MCF 10A (cell line): ENCODE data around the gene NFATC4. TPM values are rescaled to one million over a fixed set of nuclear protein-coding genes. Genes with fewer than 3 reads are reported as not detected.
A peak's percentile ranks its signal among the peaks of the same experiment; 100 is the strongest.

Experiments used
- BruUV-seq: library from RNA; stranded (reverse); fragments of 400-500 nt; replicated peaks from 2 replicates; lab custom pipeline; 2021; lab: Mats Ljungman, UMichigan
- CTCF ChIA-PET: fragments of 300-600 bp; sonication (Branson Sonifier 250); formaldehyde crosslinking; extraction: SDS; loops from one replicate; lab custom pipeline; 2021; ENCODE audit warnings: antibody characterized with exemption, inconsistent platforms; lab: Yijun Ruan, JAX
- POLR2A ChIA-PET: fragments of 300-600, 350-650 bp; sonication (Branson Sonifier 250); formaldehyde crosslinking; extraction: SDS; loops from one replicate; lab custom pipeline; 2020; ENCODE audit warnings: antibody characterized with exemption, inconsistent platforms; lab: Yijun Ruan, JAX
- DNase-seq: peaks from one replicate; pipeline ENCODE4 v3.0.0-alpha.2; 2018; ENCODE audit not compliant: unreplicated experiment
- H3K27ac Mint-ChIP-seq: one replicate; pipeline ENCODE4 v1.8.0; 2022; ENCODE audit warnings: mild to moderate bottlenecking, low read depth, mixed read lengths; ENCODE audit not compliant: unreplicated experiment
- H3K27me3 Mint-ChIP-seq: one replicate; pipeline ENCODE4 v1.8.0; 2022; ENCODE audit warnings: mixed read lengths; ENCODE audit not compliant: insufficient read depth, unreplicated experiment
- H3K36me3 Mint-ChIP-seq: one replicate; pipeline ENCODE4 v1.8.0; 2022; ENCODE audit warnings: mild to moderate bottlenecking, moderate library complexity, mixed read lengths; ENCODE audit not compliant: insufficient read depth, unreplicated experiment
- H3K4me1 Mint-ChIP-seq: one replicate; pipeline ENCODE4 v1.8.0; 2022; ENCODE audit warnings: mixed read lengths; ENCODE audit not compliant: insufficient read depth, unreplicated experiment
- H3K4me3 Mint-ChIP-seq: one replicate; pipeline ENCODE4 v1.8.0; 2022; ENCODE audit warnings: mild to moderate bottlenecking, moderate library complexity, mixed read lengths; ENCODE audit not compliant: unreplicated experiment
- H3K9me3 Mint-ChIP-seq: one replicate; pipeline ENCODE4 v1.8.0; 2022; ENCODE audit warnings: mixed read lengths; ENCODE audit not compliant: unreplicated experiment
- intact Hi-C: fragments of 100-400 bp; cut with micrococcal nuclease; formaldehyde crosslinking; loops from 2 replicates; pipeline ENCODE4 v1.14.1; 2022
- total RNA-seq: library from RNA; stranded (reverse); gene quantifications from 2 replicates; pipeline ENCODE4 v1.2.3, GENCODE V29; 2022
- TF ChIP-seq, protein P1 (sequence below): fragments of 200-600 bp; IDR thresholded peaks from one replicate; pipeline ENCODE4 v1.8.0; 2022; ENCODE audit warnings: antibody characterized with exemption, mild to moderate bottlenecking; ENCODE audit not compliant: unreplicated experiment

Gene NFATC4
- total RNA-seq, 1 experiment from 2014 or later = 0.23 TPM

DNA sequence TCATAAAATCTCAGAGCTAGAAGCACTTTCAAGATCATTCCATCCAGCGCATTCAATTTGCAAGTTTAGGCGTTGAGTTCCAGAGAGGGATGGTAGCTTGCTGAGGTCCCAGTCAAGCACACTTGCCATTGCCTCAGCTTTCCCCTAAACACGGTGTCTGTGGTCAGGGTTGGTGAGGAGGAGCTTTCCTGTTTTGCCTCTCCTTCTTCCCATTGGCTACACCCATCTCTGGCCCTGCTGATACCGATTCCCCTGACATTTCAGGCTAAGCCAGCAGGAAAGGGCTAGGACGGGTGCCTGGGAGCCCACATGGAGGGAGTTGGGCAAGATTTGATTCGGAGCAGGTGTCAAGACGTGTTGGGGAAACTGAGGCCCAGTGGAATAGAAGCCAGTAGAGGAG, 9.1 kb downstream of the NFATC4 start:
- POLR2A ChIA-PET = interaction anchor here (3.1 kb wide), 1 partner anchor 25 kb away, joined by 12 read pairs; no protein-coding TSS in a partner anchor

GRCh38 chr14:24377657-24378056, 9.7 kb downstream of the NFATC4 start:
- BruUV-seq = no TSS peak
- Mint-ChIP-seq H3K27me3 (no peaks in the 10 kb centered on the region), H3K4me3 (no peak overlapping the region), H3K27ac (no peak overlapping the region), H3K9me3 (no peaks in the 10 kb centered on the region), H3K4me1 (no peaks in the 10 kb centered on the region), H3K36me3 (no peaks in the 10 kb centered on the region)
- DNase-seq = peak; percentile 29
- intact Hi-C loops = no loop called here
- ChIA-PET CTCF (interaction anchor here (1.3 to 4.5 kb wide), 4 partner anchors 13 to 53 kb away, joined by 3 to 27 read pairs (median 12); partner anchors contain the start of gene KHNYN), POLR2A (interaction anchor here (1.0 to 3.1 kb wide), 2 partner anchors 26 to 31 kb away, joined by 3 to 12 read pairs; no protein-coding TSS in a partner anchor)
- TF ChIP-seq, protein P1, sequence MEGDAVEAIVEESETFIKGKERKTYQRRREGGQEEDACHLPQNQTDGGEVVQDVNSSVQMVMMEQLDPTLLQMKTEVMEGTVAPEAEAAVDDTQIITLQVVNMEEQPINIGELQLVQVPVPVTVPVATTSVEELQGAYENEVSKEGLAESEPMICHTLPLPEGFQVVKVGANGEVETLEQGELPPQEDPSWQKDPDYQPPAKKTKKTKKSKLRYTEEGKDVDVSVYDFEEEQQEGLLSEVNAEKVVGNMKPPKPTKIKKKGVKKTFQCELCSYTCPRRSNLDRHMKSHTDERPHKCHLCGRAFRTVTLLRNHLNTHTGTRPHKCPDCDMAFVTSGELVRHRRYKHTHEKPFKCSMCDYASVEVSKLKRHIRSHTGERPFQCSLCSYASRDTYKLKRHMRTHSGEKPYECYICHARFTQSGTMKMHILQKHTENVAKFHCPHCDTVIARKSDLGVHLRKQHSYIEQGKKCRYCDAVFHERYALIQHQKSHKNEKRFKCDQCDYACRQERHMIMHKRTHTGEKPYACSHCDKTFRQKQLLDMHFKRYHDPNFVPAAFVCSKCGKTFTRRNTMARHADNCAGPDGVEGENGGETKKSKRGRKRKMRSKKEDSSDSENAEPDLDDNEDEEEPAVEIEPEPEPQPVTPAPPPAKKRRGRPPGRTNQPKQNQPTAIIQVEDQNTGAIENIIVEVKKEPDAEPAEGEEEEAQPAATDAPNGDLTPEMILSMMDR = no peak

More for the DNA sequence above, 9.1 kb downstream of the NFATC4 start:
- TF ChIP-seq, protein P1 = no peak
- no peak overlapping the region for H3K27ac Mint-ChIP-seq
- H3K36me3 Mint-ChIP-seq = no peaks in the 10 kb centered on the region
- BruUV-seq = no TSS peak
- no peaks in the 10 kb centered on the region for H3K9me3 Mint-ChIP-seq
- no peaks in the 10 kb centered on the region for H3K4me1 Mint-ChIP-seq
- CTCF ChIA-PET = interaction anchor here (2.6 to 4.5 kb wide), 2 partner anchors 33 to 54 kb away, joined by 13 to 27 read pairs; partner anchors contain the start of gene KHNYN
- intact Hi-C loops = no loop called here
- no peak for DNase-seq
- no peaks in the 10 kb centered on the region for H3K27me3 Mint-ChIP-seq
- no peak overlapping the region for H3K4me3 Mint-ChIP-seq

DNA sequence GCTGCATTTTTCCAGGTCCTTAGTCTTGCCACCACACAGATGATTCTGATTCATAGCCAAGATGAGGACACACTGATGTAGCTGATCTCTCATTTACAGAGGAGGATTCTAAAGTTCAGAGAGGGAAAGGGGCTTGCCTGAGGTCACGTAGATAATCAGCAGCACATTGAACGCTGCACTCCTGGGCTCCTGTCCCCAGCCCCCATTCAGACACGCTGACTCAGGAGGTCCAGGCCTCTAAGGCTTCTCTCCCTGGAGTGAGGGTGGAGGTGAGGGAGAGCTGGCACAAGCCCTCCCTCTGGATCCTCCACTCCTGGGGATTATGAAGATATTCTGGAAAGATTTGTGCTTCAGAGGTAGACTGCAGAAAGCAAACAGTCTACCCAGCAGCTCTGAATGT, 10.3 kb downstream of the NFATC4 start:
- H3K4me1 Mint-ChIP-seq = no peaks in the 10 kb centered on the region
- TF ChIP-seq, protein P1 = no peak
- no peak overlapping the region for H3K4me3 Mint-ChIP-seq
- BruUV-seq = no TSS peak
- no peak for DNase-seq
- H3K27me3 Mint-ChIP-seq = no peaks in the 10 kb centered on the region
- POLR2A ChIA-PET = interaction anchor here (0.9 to 3.1 kb wide), 4 partner anchors 17 to 31 kb away, joined by 3 to 12 read pairs (median 6); no protein-coding TSS in a partner anchor
- CTCF ChIA-PET = interaction anchor here (0.8 to 4.5 kb wide), 7 partner anchors 12 to 58 kb away, joined by 3 to 27 read pairs (median 10); partner anchors contain the start of genes ADCY4 and KHNYN
- H3K9me3 Mint-ChIP-seq = no peaks in the 10 kb centered on the region
- H3K27ac Mint-ChIP-seq = no peak overlapping the region
- H3K36me3 Mint-ChIP-seq = no peaks in the 10 kb centered on the region
- intact Hi-C loops = no loop called here

DNA sequence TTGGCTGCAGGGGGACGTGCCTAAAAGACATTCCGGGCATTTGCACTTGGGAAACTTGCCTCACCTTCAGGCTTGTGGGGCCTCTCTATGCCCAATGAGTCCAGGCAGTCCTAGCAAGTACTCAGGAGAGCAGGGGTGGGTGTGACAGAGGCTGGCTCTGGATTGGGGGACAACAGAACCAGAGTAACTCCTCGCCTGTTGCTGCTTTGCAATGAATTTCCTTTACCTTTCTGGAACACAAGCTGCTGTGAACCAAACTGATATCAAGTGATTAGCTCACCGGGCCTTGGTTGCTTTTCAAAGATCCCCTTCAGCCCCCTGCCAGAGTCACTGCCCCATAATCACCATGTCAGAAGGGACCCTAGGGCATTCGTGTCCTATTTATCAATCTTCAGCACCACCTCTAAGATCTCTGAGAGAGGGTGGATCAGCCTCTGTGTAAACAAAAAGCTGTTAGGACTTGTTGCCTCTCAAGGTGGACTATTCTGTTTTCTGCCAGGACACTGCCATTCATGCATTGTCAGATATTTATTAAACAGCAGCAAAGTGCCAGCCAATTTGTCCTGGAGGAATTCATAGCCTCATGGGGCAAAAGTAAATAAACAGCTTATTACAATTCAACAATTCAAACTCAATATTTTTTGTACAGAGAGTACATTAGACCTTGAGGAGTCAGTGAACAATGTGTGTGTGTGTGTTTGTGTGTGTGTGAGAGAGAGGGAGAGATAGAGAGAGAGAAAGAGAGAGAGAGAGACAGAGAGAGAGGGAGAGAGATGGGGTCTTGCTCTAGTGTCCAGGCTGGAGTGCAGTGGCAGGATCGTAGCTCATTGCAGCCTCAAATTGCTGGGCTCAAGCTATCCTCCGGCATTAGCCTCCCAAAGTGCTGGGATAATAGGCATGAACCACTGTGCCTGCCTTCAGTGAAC, 11.3 kb downstream of the NFATC4 start:
- Mint-ChIP-seq H3K36me3 (no peaks in the 10 kb centered on the region), H3K27ac (no peak overlapping the region), H3K9me3 (no peaks in the 10 kb centered on the region), H3K4me3 (no peak overlapping the region), H3K27me3 (peaks cover 8% of the 10 kb centered on the region), H3K4me1 (no peaks in the 10 kb centered on the region)
- POLR2A ChIA-PET = interaction anchor here (0.9 to 3.1 kb wide), 6 partner anchors 17 to 50 kb away, joined by 3 to 12 read pairs (median 4); partner anchors contain the start of genes CBLN3 and KHNYN
- TF ChIP-seq, protein P1 = no peak
- intact Hi-C loops = no loop called here
- DNase-seq = no peak
- CTCF ChIA-PET = interaction anchor here (0.6 to 4.5 kb wide), 11 partner anchors 11 to 141 kb away, joined by 3 to 27 read pairs (median 3); partner anchors contain the start of genes ADCY4, KHNYN and NFATC4
- no TSS peak for BruUV-seq
